Muscle of leg (tissue), 11 donors: ENCODE data around the gene COPRS. TPM values are rescaled to one million over a fixed set of nuclear protein-coding genes. Genes with fewer than 3 reads are reported as not detected.
"Not testable (repeated sequence)": the region's sequence is repeated elsewhere in the genome, so short reads cannot be mapped to it uniquely, and the experiment has no call there.

Experiments
- DNase-seq: peaks from one replicate; pipeline ENCODE4 v3.0.0; 2013
- H3K27ac ChIP-seq: one replicate; pipeline ENCODE4 v1.5.1; 2013; ENCODE audit warnings: mild to moderate bottlenecking, low read length, control low read depth
- H3K27me3 ChIP-seq: one replicate; pipeline ENCODE4 v1.6.1; 2013; ENCODE audit warnings: low read length; ENCODE audit not compliant: control insufficient read depth, insufficient read depth
- H3K36me3 ChIP-seq: one replicate; pipeline ENCODE4 v1.6.1; 2013; ENCODE audit warnings: low read length; ENCODE audit not compliant: control insufficient read depth, insufficient read depth
- H3K4me1 ChIP-seq: one replicate; pipeline ENCODE4 v1.6.1; 2013; ENCODE audit warnings: low read length; ENCODE audit not compliant: control insufficient read depth, insufficient read depth
- H3K4me3 ChIP-seq: one replicate; pipeline ENCODE4 v1.5.1; 2013; ENCODE audit warnings: low read length, control low read depth
- H3K9me3 ChIP-seq: replicated peaks from 2 replicates; pipeline ENCODE4 v1.6.1; 2013; ENCODE audit warnings: low read depth, low read length; ENCODE audit not compliant: control insufficient read depth
- WGBS: methylation state at CpG from one replicate; pipeline ENCODE4 v1.1.5; 2013; ENCODE audit warnings: missing lambda C conversion rate; ENCODE audit not compliant: insufficient coverage; 5-methylcytosine and 5-hydroxymethylcytosine counted together
- polyA plus RNA-seq, 8 donors: library from polyadenylated mRNA; unstranded; fragments of 120-200 nt; gene quantifications; one replicate each; pipeline versions ENCODE4 v1.2.1 to v1.2.3, GENCODE V29; 2013; ENCODE audit warnings: inconsistent platforms in 1 of 8, low replicate concordance in 1 of 8; ENCODE audit not compliant: insufficient read length in 8 of 8, insufficient read depth in 1 of 8
- total RNA-seq: library from RNA; stranded (reverse); fragments of 120-200 nt; gene quantifications from one replicate; pipeline ENCODE4 v1.2.4, GENCODE V29; 2013

The COPRS gene
- total and polyA plus RNA-seq, 9 donors: 31.8 to 55.1 (median 35.2) TPM

DNA sequence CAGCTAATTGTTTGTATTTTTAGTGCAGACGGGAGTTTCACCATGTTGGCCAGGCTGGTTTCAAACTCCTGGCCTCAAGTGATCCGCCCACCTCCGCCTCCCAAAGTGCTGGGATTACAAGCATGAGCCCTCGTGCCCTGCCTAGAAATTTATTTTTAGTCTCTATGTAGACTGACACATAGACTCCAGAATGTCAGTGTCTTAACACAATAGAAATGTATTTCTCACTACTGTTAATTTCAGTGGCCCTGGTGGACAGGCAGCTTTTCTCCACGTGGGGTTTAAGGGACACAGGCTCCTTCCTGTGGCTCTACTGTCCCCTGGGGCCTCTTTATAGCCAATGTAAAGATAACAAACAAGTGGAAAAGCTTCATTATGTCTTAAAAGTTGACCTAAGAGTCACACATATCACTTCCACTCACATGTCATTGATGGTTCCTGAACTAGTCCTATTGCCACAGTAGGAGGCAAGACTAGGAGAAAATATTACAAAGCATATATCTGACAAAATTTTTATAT, 43.8 kb downstream of the COPRS start:
- no peaks in the 10 kb centered on the region for H3K36me3 ChIP-seq
- no peaks in the 10 kb centered on the region for H3K4me1 ChIP-seq
- H3K27ac ChIP-seq: no peak overlapping the region
- peaks cover 2% of the 10 kb centered on the region for H3K27me3 ChIP-seq
- DNase-seq: no peak
- WGBS: 100% methylated on average over 2 of the region's 5 CpGs
- no peaks in the 10 kb centered on the region for H3K9me3 ChIP-seq
- no peak overlapping the region for H3K4me3 ChIP-seq

- Histone ChIP-seq H3K9me3 (no peaks in the 10 kb centered on the region), H3K27me3 (no peaks in the 10 kb centered on the region), H3K4me3 (no peak overlapping the region), H3K36me3 (no peaks in the 10 kb centered on the region), H3K27ac (no peak overlapping the region), H3K4me1 (peaks cover 3% of the 10 kb centered on the region)
- 100% methylated on average over 2 of the region's 4 CpGs for WGBS
- peak; percentile 46 for DNase-seq
Observed at GRCh38 chr17:31811101-31811500, 47.9 kb downstream of the COPRS start.

DNA sequence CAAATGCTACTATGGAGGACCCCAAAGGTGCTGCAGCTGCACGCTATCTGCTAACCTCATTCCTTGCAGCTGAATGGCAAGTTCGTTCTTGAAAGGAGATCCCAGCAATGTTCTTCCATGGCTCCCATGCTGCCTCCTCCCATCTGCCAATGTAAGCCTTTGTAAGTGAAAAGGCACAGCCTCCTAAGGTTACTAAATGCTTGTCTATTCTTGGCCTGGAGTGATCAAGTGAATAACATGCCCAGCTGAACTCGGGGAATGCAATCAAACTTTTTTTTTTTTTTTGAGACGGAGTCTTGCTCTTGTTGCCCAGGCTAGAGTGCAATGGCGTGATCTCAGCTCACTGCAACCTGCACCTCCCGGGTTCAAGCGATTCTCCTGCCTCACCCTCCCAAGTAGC, 49.2 kb downstream of the COPRS start:
- not testable (repeated sequence) for H3K4me1 ChIP-seq, H3K4me3 ChIP-seq, H3K27ac ChIP-seq, H3K9me3 ChIP-seq, H3K27me3 ChIP-seq, H3K36me3 ChIP-seq
- 87% methylated on average over 5 of the region's 7 CpGs for WGBS
- DNase-seq: peak; percentile 35

GRCh38 chr17:31808521-31809050, 50.5 kb downstream of the COPRS start:
- no peaks in the 10 kb centered on the region for H3K27me3 ChIP-seq
- DNase-seq: no peak
- H3K4me3 ChIP-seq: no peak overlapping the region
- peaks cover 3% of the 10 kb centered on the region for H3K4me1 ChIP-seq
- H3K27ac ChIP-seq: no peak overlapping the region
- H3K9me3 ChIP-seq: no peaks in the 10 kb centered on the region
- no peaks in the 10 kb centered on the region for H3K36me3 ChIP-seq
- WGBS: 70% methylated on average over 3 of the region's 4 CpGs

DNA sequence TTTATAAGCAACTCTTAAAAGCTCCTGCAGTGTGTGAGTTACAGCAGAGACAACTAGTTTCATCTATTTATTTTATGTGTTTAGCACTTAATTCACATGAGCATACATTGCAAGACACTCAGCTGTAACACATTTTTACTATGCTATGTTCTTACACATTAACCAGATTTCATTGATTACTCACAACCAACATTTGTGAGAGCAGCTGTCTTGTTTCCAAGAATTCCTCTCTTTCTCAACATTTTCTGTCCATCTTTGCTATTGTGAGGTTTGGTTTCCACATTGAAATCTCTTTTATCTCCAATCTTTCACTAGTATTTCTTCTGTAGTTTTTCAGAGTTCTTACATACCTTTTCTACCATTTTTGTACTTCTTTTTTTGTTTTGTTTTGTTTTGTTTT, 51.2 kb downstream of the COPRS start:
- Histone ChIP-seq H3K4me3 (no peak overlapping the region), H3K4me1 (peaks cover 3% of the 10 kb centered on the region), H3K36me3 (no peaks in the 10 kb centered on the region)

GRCh38 chr17:31806921-31807320, 52.1 kb downstream of the COPRS start:
- no peak overlapping the region for H3K27ac ChIP-seq
- H3K36me3 ChIP-seq: no peaks in the 10 kb centered on the region
- no peaks in the 10 kb centered on the region for H3K9me3 ChIP-seq
- peaks cover 3% of the 10 kb centered on the region for H3K4me1 ChIP-seq
- no peak overlapping the region for H3K4me3 ChIP-seq
- H3K27me3 ChIP-seq: no peaks in the 10 kb centered on the region
- no peak for DNase-seq
- 100% methylated on average over 2 of the region's 4 CpGs for WGBS

More for the DNA sequence above, 51.2 kb downstream of the COPRS start:
- H3K27me3 ChIP-seq: no peaks in the 10 kb centered on the region
- DNase-seq: no peak
- no peak overlapping the region for H3K27ac ChIP-seq
- H3K9me3 ChIP-seq: no peaks in the 10 kb centered on the region

- WGBS: 86% methylated on average over 2 of the region's 11 CpGs
- Histone ChIP-seq H3K4me3 (no peak overlapping the region), H3K36me3 (no peaks in the 10 kb centered on the region), H3K4me1 (no peaks in the 10 kb centered on the region), H3K9me3 (no peaks in the 10 kb centered on the region), H3K27me3 (no peaks in the 10 kb centered on the region), H3K27ac (no peak overlapping the region)
- no peak for DNase-seq
Observed at GRCh38 chr17:31803494-31804213, 55.4 kb downstream of the COPRS start.

- no peaks in the 10 kb centered on the region for H3K4me1 ChIP-seq
- no peak overlapping the region for H3K27ac ChIP-seq
- no peaks in the 10 kb centered on the region for H3K9me3 ChIP-seq
- DNase-seq: no peak
- 92% methylated on average over 1 of the region's 2 CpGs for WGBS
- H3K4me3 ChIP-seq: no peak overlapping the region
- H3K36me3 ChIP-seq: no peaks in the 10 kb centered on the region
- no peaks in the 10 kb centered on the region for H3K27me3 ChIP-seq
Observed at GRCh38 chr17:31802502-31802901, 56.5 kb downstream of the COPRS start.

Other genes starting within 250 kb of the COPRS start
- gene UTP6, start 42.5 kb upstream of the COPRS start, total RNA-seq: 54.4 TPM
- 10 to 100 TPM; 40.9 to 52.9 (median 48.0) TPM for gene UTP6, start 42.5 kb upstream of the COPRS start, polyA plus RNA-seq
- 13.2 TPM for gene SUZ12, start 77.8 kb upstream of the COPRS start, total RNA-seq
- gene SUZ12, start 77.8 kb upstream of the COPRS start, polyA plus RNA-seq: 10 to 100 TPM; 16.8 to 28.1 (median 21.2) TPM
- 10.3 TPM for gene LRRC37B, start 148.1 kb upstream of the COPRS start, total RNA-seq
- gene LRRC37B, start 148.1 kb upstream of the COPRS start, polyA plus RNA-seq: 10 to 100 TPM in 5 of 8 donors, 1 to 10 TPM in 3; 8.4 to 15.9 (median 12.0) TPM